GM15510 (cell line): ENCODE results near the gene AHNAK.

ENCODE experiments used
- POLR2A ChIP-seq: IDR thresholded peaks from 3 replicates; pipeline ENCODE4 v1.6.1; 2011; ENCODE audit warnings: borderline replicate concordance; ENCODE audit not compliant: insufficient read length; ENCODE audit errors: extremely low read depth

The AHNAK gene

DNA sequence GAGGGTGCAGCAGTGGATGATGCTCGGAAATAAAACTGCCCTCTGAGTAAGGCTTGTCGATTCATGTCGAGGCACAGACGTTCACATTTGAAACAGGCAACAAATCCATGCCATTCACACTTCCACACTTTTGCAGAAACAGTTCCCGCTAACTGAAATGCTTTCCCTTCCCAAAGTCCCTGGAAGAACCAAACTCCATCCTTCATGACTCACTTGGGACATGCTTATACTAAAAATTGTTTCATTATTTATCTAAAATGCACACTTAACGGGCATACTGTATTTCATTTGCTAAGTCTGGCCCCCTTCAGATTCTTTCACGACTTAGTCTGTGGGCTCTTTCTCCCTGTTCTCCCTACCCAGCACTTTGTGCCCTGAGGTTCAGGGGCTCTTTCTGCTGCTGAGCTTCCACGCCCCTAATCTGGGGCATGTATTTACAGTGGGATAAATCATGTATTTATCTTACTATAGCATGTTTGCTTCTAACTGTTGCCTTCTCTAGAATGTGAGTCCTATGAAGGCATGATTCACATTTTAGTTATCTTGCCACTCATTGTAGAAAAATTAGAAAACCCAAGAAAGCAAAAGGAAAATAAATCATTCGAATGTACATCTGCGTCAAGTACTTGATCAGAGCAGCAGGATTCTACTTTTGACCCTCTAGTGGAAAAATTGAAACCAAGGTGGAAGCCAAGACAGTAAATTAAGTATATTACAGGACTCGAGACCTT lies 115.3 kb downstream of the AHNAK start:
- no peak for TF ChIP-seq POLR2A

DNA sequence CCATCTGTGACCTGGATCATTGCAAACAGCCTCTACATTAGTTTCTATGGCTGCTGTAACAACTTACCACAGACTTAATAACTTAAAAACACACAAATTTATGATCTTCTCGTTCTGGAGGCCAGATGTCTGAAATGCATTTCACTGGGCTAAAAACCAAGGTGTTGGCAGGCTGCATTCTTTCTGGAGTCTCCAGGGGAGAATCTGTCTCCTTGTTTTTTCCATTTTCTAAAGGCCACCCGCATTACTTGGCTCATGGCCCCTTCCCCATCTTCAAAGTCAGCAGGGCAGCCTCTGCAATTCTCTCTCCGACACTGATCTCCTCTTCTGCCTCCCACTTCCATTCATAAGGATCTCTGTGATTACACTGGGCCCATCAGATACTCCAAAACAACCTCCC lies 116.2 kb downstream of the AHNAK start:
- no peak for TF ChIP-seq POLR2A

DNA sequence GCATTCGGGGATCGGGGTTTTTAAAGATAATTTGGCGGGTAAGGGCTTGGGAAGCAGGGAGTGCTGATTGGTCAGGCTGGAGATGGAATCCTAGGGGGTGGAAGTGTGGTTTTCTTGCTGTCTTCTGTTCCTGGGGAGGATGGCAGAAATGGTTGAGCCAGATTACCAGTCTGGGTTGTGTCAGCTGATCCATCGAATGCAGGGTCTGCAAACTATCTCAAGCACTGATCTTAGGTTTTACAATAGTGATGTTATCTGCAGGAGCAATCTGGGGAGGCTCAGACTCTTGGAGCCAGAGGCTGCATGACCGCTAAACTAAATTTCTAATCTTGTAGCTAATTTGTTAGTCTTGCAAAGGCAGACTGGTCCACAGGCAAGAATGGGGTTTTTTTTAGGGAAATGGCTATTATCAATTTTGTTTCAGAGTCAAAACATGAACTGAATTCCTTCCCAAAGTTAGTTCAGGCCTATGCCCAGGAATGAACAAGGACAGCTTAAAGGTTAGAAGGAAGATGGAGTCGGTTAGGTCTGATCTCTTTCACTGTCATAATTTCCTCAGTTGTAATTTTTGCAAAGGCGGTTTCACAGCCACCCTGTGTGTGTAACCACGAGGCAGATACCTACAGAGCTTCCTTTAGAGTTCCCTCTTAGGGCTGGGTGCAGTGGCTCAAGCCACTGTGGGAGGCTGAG lies 117.6 kb downstream of the AHNAK start:
- no peak for TF ChIP-seq POLR2A

- TF ChIP-seq POLR2A, result no peak
Measured at GRCh38 chr11:62427630-62428233, 118.9 kb downstream of the AHNAK start.

DNA sequence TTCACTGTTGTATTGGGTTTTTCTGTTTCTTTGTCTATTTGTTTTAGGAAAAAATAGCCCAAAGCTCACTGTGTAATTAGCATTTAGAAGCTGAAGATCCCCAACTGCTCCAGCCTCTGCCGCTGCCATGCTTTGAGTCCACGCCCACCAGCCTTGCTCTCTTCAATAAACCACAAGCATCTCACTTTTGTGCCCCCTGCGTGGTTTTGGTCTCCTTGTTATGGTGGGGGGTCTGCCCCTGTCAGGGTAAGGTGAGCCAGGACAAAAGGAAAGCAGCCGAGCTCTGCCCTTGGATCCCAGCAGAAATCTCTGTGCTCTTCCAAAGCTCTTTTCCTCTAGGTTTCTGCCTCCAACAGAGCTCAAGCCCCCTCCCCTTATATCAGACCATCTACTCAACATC lies 123.6 kb downstream of the AHNAK start:
- no peak for TF ChIP-seq POLR2A

DNA sequence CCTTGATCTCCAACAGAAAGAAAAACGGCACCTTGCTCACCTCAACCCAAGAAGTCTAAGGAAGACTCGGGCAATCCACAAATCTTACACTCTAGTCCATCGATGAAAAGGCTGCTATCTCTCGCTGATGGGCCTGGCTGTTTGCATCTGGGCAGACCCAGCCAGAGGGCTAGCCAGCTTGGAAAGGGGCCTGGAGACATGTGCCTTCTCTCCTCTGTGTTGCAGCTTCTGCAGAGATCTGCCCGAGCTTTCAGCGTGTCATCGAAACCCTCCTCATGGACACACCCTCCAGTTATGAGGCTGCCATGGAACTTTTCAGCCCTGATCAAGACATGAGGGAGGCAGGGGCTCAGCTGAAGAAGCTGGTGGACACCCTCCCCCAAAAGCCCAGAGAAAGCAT lies 124.6 kb downstream of the AHNAK start:
- no peak for TF ChIP-seq POLR2A

DNA sequence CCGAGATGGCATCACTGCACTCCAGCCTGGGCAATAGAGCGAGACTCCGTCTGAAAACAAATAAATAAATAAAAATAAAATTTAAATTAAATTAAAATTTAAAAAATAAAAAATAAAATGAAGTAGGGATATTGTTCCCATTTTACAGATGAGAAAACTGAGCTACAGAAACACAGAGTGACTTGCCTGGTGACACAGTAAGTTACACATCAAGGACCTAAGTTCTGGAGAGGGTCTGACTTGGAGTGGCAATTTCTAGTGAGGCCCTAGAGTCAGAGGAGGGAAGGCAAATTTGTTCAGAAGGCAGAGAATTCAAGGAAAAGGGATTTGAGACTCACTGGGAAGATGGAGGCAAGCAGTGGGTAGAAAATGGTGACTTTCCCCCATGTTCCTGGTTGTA lies 125.7 kb downstream of the AHNAK start:
- TF ChIP-seq POLR2A, result no peak

DNA sequence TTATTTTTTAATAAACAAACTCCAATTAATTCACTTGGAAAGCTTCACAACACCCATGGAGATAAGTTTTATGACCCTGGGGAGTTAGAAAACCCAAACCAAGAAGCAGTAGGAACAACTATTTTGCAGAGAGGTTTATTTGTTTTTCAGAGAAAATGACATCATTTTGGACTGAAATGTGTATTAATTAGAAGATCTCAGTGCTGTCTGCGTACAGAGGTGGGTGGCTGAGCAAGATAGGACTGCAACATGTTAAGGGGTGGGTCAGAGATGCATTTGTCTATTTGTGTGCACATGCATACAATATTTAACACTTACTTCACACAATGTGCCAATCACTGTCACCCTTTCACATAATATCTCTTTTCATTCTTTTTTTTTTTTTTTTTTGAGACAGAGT lies 126.7 kb downstream of the AHNAK start:
- no peak for TF ChIP-seq POLR2A

- TF ChIP-seq POLR2A, result no peak
Measured at GRCh38 chr11:62419314-62419929, 127.2 kb downstream of the AHNAK start.

- no peak for TF ChIP-seq POLR2A
Measured at GRCh38 chr11:62418733-62419132, 127.9 kb downstream of the AHNAK start, which contains the start of gene SCGB1A1. SCGB1A1 (plus strand) TSS chr11:62419033; CDS start chr11:62419096, 63 bp downstream.

DNA sequence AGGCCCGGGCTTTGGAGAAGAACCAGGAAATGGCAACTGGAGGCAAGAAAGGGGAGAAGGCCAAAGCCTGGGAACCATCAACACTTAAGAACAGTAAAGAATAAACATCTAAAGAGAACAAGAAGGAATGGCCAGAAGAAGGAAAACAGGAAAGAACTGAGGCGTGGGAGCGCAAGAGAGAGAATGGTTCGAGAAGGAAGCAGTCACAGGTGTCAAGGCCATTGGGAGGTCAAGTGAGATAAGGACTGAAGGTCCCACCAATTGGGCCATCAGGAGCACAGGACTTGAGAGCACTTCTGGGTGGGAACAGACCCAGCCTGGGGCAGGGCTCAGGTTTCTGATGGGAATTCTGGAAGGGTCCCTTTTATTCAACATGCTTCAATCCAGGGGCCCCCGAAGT lies 128.5 kb downstream of the AHNAK start:
- no peak for TF ChIP-seq POLR2A

- TF ChIP-seq POLR2A, result no peak
Measured at GRCh38 chr11:62416596-62416995, 130.0 kb downstream of the AHNAK start.

DNA sequence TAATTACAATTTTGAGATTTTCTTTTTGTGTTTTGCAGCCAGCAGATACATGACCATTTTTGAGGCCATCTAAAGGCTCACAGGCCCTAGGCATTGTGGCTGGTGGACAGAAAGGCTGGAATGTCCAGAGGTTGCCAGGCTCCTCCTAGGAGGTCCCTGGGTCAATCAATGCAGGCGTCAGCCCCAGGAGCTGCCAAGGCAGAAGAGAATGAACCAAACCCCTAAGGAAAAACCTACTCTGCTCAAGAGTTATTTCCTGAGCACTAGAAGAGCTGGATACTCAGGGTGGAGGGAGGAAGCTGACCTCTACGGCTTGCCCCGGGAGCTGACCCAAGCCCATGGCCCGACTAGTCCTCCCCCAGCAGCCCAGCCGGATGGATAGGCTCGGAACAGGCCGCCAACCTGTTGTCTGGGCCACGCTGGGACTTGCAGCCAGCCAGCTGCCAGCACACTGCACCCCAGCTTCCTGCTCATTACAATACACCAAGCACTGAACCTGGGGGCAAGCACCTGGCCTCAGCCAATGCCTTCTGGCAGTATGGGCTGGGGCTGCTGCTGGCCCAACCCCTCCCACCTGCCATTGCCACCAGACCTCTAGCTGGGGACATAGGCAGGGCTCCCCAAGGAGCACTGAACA lies 133.4 kb downstream of the AHNAK start:
- TF ChIP-seq POLR2A, result no peak

GRCh38 chr11:62411524-62411923 lies 135.1 kb downstream of the AHNAK start:
- TF ChIP-seq POLR2A, result no peak

GRCh38 chr11:62410972-62411371 lies 135.6 kb downstream of the AHNAK start:
- no peak for TF ChIP-seq POLR2A
